ENCODE data around the gene EPPIN.

The EPPIN gene

DNA sequence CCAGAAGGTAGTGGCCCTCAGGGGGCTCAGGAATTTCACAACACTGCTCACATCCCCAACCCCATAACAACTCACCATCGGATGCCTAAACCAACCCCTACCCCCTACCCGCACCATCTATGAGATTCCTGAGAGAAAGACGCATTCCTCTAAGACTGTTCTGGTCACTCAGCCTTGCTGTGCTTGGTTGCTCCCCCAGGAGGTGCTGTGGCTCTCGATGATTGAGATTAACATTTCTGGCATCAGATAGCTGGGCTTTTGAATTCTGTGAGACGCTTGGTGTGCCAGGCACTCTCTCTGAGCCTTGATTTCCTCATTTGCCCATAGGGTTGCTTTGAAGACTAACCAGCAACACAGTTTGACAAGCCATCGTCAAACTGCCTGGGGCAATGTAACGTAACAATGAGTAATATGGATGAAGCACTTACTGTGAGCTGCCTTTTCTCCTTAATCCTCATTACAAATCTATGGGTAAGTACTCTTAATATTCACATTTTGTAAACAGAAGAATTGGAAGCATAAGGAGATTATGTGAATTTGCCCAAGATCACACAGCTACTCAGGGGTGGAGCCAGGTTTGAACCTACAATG, 8.9 kb downstream of the EPPIN start:
- DNase-seq (ENCODE audit: low spot score): no peak

DNA sequence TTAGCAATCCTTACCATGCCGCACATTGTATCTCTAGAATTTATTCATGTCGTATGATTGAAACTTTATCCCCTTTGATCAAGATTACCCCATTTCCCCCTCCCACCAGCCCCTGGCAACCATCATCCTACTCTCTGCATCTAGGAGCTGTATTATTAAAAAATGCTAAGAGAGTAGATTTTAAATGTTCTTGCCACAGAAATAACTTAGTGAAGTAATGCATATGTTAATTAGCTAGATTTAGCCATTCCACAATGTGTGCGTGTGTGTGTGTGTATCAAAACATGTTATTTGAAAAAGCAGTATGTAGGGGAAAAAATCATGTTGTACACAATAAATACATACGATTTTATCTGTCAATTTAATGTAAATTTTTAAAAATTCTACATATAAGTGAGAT, 19.9 kb downstream of the EPPIN start:
- no peak for DNase-seq (ENCODE audit: low spot score)

DNA sequence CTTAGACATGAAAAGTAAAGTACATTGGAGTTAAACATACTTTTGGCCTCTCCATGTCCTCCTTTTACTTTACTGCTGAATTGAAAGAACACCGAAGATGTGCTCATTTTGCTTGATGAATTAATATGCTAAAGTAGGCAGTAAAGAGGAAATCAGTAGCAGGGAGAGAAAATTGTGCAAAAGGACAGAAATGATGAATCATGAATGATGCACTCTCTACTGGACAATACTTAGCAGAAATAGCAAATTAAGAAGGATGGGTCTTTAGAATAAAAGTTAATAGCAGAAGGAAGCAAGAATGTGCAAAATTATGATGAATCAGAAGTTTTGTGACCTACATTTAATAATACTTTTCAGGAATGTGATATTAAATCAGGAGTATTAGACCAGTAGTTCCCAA, 23.4 kb downstream of the EPPIN start:
- DNase-seq (ENCODE audit: low spot score): no peak

DNA sequence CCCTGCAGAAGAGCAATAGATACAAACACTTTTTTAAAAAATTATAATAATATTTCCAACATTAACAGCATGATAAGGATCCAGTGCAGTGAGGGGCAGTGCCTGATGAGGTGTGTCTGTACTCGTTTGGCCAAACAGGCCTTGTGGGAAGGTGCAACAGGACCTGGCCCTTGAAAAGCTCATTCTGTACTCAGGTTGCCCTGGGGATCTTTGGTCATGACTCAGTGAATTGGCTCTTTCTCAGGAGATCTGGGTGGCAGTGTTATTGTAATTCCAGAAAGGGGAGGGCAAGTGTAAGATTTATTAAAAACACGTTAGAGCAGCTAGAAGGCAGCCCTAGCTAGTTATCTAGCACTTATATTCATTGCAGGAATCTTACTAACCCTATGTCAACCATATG, 28.9 kb downstream of the EPPIN start:
- DNase-seq (ENCODE audit: low spot score): no peak

DNA sequence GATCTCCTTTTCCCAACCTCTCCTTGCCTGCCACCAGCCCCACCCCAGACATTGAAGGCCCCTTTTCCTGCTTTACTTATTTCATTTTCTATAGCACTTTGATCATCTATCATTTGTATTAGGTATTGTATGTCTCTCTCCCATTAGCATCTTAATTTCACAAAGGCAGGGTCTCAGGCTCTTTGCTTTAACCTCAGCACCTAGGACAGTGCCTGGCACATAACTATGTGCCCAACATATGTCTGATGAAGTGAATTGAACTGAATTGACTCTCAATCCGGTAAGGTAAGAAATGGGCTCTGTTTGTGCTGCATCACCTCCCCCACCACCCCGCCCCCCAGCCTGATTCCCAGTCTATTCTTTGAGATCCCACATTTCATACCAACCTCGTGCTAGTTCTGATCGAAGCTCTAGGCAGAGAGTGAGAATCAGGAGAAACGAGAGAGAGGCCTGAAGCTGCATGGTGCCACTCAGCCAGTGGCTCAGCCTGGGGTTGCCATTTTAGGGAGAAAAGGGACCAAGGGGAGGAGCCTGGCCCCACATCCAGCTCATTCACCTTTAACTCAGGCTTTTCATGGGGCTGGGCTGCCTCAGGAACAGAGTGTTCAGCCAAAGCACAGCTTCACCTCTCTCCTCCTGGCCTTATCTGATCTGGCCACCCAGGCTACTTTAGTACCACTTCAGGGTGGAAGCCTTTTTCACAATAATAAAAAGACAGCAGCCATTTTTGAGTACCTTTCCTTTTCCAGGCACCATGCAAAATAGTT, 31.9 kb downstream of the EPPIN start, which contains the start of gene SPINT3:
TSS of gene SPINT3 (minus strand) at position 476 of the 767 bp plus-strand sequence. CDS start at position 462, 14 bp downstream.
- no peak for DNase-seq (ENCODE audit: low spot score)

DNA sequence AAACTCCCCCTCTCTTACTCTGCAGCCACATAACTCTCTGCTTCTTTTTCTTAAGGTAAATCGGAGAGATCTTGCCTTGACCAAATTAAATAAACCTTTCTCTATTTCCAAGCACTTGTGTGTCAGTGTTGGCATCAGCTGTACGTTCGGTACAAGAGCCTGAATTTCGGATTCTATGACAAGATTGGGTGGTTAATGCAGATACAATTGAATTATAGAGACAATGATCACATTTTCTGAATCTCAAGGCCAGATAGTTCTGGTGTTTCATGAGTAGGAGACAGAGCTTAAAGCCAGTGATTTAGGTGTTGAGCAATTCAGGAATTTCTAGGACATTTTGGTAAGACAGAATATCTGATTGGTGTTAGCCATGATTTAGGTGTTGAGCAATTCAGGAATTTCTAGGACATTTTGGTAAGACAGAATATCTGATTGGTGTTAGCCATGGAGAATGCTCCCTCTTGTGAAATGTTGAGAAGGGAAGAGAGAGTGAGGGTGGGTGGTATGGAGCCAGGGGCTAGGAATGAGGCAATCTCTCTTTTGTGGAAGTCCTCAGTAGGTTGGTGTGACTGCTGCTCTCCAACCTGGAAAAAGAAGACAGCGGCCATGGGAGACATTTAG, 36.8 kb downstream of the EPPIN start:
- no peak for DNase-seq (ENCODE audit: low spot score)

DNA sequence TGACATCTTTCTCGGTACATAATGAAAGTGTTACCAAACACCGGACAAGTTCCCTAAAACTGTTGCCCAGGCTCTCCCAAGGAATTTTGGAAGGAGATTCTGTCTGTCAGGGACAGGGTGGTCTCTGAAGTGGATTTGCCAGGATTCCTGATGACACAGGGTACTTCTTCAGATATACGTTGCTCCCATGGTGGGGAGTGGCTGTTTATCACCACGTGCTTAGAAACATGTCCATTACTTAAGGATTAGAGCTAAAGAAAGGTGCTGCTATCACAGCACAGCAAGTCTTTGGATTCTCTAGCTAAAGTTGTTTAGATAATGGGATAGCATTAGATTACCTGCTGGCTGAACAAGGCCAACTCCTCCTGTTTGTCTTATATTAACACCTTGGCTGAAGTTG, 38.1 kb downstream of the EPPIN start:
- DNase-seq (ENCODE audit: low spot score): no peak

DNA sequence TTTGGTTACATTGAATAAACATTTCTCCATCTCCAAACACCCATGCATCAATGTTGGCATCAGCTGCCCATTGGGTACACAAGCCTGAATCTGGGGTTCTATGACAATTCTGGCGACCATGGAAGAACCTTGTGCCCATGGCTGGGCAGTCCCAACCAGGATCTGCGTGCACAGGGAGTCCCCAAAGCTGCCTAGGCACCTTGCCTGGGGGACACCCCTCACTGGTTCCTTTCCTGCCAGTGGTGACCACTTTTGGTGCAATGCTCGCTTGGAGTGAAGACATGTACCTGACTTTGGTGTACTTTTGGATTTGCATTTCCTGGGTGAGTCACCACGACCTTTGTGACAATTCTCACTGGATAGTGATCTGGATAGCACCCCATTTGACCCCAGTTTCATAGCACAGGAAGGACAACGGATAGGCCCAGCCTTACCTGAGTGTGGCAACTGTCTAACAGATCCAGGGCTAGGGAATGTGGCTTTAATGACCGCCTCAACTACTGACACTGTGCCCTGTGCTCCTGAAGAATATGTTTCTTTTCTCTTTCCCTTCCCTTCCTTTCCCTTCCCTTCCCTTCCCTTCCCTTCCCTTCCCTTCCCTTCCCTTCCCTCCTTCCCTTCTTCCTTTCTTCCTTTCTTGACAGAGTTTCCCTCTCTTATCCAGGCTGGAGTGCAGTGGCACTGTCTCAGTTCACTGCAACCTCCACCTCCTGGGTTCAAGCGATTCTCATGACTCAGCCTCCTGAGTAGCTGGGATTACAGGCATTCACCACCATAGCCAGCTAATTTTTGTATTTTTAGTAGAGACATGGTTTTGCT, 38.9 kb downstream of the EPPIN start:
- no peak for DNase-seq (ENCODE audit: low spot score)

DNA sequence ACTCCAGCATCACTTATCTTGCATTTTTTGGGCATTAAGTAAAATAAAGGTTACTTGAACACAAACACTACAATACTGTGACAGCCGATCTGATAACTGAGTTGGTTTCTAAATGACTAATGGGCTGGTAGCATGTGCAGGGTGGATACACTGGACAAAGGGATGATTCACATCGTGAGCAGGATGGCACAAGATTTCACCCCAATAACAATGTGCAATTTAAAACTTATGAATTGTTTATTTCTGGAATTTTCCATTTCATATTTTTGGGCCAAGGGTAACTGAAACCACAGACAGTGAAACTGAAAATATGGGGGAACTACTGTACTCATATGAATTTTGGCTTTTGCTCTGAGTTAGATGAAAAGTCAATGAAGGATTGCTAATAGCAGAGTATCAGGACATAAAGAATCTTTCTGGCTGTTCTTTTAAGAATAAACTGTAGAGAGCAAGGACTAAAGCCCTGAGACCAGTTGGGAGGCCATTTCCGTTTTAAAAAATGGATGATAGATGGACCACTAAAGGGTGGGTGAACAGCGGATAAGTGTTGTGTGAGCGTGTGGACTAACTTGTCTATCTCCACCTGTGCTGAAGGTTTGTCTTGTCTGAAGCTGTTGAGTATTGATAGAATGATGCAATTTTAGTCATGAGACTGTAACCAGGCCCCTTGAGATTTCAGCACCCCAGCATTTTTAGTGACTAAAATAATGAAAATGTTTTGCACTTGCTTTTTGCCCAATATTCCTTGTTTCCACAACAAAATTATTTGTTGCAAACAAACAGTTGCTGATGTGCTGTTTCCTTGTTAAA, 40.0 kb downstream of the EPPIN start:
- DNase-seq (ENCODE audit: low spot score): peak; percentile 45

DNA sequence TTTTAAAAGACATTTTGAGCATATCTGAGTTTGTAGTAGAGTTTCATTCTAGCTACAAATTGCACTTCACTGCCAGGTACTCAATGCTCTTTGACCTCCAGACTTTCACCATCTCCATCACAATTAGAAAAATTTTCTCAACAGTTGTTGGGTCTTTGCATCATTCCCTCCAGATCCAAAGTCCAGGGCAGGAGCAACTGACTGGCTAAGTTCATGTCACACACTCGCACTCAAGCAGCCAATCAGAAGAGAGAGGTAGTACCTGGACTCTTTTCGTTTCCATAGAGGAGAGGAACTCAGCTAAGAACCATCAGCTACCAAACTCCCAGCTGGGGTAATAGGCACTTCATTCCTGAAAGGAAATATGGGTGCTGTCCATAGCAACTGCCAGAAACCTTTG, 40.8 kb downstream of the EPPIN start:
- DNase-seq (ENCODE audit: low spot score): no peak

DNA sequence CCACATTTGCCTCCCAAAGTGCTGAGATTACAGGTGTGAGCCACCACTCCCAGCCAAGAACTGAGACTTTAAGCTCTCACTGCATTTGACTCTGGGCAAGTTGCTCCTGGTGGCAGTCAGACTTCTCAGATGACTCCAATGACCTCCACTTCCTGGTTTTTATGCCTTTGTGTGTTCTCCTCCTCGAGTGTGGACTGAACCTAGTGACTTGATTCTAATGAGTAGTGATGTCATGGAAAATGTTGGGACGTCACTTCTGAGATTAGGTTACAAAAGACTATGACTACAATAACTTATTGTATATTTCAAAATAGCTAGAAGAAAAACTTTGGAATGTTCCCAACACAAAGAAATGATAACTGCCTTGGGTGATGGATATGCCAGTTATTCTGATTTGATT, 43.8 kb downstream of the EPPIN start:
- no peak for DNase-seq (ENCODE audit: low spot score)

DNA sequence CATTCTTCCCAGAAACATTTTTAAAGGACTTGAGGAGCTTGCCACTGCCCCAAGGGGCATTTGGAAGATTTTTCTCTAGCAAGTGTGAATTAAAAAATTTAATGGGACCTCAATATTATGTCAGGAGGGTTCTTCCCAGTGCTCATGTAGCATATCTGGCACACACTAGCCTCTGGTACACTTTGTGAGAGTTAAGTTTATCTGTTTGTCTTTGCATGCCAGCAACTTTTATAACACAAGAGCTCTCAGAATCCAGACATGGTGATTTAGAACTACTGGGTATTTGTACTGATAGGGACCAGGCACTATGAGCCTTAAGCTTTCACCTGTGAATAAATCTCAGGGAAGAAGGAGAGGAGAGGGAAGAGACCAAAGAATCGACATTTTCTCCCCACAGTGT, 44.6 kb downstream of the EPPIN start:
- no peak for DNase-seq (ENCODE audit: low spot score)

DNA sequence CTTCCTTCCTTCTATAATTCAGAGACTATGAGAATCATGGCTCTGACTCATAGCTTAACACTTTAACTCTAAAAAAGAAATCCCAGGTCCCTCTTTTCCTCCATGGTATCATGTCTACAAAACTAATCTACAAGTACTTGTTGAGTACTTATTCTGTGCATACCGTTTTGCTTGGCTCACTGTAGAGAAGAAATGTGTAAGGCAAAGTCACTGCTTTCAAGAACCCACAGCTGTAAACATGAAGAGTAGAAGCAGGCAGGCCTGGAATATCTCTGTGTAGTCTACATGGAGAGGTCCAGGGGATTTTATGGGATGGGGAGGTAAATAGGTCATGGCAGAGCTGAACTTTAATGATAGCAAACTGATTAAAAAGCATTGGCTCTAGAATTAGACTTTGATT, 45.6 kb downstream of the EPPIN start:
- DNase-seq (ENCODE audit: low spot score): no peak

DNA sequence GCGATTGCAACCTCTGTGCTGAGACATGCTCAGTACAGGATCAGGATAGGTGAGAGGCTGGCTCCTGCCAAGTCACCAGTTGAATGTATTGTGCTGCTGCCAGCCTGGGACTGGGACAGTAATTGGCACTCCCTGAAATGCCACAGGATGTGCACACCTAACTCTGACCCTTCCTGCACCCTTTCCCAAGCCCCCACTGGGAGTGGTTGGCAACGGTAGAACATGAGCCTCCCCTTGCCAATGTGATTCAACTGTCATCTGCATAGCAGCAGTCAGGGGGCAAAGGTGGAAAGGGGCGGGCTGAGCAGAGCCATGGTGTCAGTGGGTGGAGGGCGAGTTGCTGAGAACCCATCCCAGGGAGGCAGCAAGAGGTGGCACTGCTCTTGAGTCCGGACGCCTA, 47.2 kb downstream of the EPPIN start:
- no peak for DNase-seq (ENCODE audit: low spot score)

DNA sequence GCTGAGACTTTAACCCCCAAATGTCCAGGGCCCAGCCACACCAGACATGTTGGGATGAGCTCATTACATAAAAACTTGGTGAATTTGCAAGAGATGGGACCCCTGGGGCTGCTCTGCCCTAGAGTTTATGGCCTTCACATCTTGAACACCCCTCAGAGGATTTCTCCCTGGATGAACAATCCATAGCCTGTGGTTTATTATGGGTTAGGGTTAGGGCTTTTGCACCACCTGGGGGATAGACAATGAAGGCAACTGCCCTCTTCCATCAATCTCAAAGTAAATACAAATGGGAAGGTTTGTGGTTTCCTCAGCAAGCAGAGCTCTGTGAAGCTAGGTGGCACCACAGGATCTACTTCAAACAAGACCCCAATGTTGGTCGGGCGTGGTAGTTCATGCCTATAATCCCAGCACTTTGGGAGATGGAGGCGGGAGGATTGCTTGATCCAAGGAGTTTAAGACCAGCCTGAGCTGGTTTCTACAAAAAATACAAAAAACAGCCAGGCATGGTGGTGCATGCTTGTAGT, 49.2 kb downstream of the EPPIN start:
- no peak for DNase-seq (ENCODE audit: low spot score)

DNA sequence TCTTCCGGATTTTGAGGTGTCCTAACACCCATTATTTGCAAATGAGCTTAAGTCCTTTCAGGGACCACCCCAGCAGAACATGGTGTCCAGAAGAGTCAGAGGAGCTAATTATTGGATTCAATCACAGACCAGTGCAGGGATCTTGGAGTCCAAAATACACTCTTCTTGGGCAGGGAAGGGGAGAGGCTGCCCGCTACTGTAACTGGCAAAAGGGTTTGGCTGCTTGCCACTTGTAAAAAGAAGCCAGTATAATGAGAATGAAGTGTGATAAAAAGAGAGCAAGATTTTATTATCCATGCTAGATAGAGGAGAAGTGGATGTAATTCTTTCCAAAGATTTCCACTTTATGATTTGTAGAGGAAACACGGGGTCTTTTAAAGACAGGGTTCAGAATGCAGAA, 51.0 kb downstream of the EPPIN start:
- DNase-seq (ENCODE audit: low spot score): no peak

DNA sequence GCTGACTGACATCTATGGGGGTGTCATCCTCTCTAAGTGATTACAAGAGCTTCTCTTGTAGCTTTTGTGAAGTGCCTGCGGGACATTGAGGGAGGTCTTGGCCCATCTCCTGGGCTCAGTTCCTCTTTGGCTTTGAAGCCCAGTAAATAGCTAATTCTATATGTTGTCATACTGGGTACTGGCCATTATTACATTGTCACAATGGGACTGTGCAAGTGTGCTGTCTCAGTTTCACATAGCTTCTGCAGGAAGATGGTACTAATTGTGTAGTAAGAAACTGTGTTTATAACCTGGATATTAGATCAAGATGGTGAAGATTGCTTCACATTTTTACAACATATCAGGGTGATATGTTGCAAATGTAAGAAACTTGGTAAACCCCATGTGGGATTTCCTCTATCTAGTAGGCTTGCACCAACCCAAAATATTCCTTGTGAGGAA, 51.7 kb downstream of the EPPIN start:
- DNase-seq (ENCODE audit: low spot score): no peak

All from activated CD4-positive, alpha-beta T cell treated with anti-CD3 and anti-CD28 coated beads, Interleukin-2, Interleukin-4, amounts not matched to agents 100 ng/mL and 50 ng/mL, durations not matched to agents 16 hours and 8 hours (primary cell).